ENCODE results near the gene STXBP1. TPM values are rescaled to one million over a fixed set of nuclear protein-coding genes. Genes with fewer than 3 reads are reported as not detected.
A peak's percentile ranks its signal among the peaks of the same experiment; 100 is the strongest.

STXBP1 gene
- total RNA-seq, 4 donors from 2014 or later = 3.4 to 36.8 (median 9.2) TPM

DNA sequence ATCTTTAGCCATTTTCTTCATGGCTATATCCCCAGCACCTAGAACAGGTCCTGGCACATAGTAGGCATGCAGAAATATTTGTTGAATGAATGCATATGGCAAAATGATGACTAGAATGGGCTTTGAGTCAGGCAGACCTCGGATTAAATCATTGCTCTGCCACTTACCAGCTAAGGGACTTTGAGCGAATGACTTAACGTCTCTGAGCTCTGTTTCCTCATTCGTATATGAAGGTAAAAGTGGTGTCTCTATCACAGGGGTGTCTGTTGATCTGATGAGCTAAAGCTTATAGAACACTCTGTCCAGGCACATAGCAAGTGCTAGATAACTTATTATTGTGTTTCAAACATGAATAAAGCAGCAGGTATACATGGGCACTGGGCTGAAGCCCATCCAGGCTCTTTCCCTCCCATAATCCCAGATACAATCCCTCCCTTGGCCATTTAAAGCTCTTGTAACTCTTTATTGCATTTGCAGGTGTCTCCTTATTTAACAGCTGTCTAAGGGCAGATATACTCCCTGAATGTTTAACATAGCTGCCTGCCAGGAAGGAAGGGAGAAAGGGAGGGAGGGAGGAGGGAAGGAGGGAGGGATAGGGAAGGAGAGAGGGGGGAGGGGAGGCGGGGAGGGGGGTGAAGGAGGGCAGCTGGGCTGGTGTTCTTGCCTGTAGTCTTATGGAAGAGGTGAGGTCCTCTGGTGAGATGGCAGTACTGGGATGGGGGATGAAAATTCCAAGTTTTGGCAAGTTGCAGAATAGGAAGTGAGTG, 23.2 kb upstream of the STXBP1 start:
- Histone ChIP-seq H3K36me3 (no peaks in the 10 kb centered on the region), H3K27me3 (no peaks in the 10 kb centered on the region), H3K27ac (no peak overlapping the region), H3K4me3 (no peak overlapping the region), H3K9me3 (no peaks in the 10 kb centered on the region), H3K4me1 (no peaks in the 10 kb centered on the region)
- no peak for ATAC-seq
- intact Hi-C loops (cut with DNase I; ENCODE audit: low total_unique reads) = loop anchor here (5.0 kb wide), 1 partner anchor 288 kb away; the partner anchor contains the start of gene AK1
- in situ Hi-C loops (cut with MboI; ENCODE audit: low sequenced_read_pairs in 4 of 4) = loop anchor here (5.0 kb wide), 3 partner anchors 77 to 143 kb away; no protein-coding TSS in a partner anchor
- no peak for TF ChIP-seq POLR2A (IDR thresholded peaks at IDR 0.05)
- TF ChIP-seq, protein P1, sequence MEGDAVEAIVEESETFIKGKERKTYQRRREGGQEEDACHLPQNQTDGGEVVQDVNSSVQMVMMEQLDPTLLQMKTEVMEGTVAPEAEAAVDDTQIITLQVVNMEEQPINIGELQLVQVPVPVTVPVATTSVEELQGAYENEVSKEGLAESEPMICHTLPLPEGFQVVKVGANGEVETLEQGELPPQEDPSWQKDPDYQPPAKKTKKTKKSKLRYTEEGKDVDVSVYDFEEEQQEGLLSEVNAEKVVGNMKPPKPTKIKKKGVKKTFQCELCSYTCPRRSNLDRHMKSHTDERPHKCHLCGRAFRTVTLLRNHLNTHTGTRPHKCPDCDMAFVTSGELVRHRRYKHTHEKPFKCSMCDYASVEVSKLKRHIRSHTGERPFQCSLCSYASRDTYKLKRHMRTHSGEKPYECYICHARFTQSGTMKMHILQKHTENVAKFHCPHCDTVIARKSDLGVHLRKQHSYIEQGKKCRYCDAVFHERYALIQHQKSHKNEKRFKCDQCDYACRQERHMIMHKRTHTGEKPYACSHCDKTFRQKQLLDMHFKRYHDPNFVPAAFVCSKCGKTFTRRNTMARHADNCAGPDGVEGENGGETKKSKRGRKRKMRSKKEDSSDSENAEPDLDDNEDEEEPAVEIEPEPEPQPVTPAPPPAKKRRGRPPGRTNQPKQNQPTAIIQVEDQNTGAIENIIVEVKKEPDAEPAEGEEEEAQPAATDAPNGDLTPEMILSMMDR (IDR thresholded peaks at IDR 0.05 in 4 of 5, conservative IDR thresholded peaks at IDR 0.05 in 1 of 5) = no peak
- no peak for DNase-seq

DNA sequence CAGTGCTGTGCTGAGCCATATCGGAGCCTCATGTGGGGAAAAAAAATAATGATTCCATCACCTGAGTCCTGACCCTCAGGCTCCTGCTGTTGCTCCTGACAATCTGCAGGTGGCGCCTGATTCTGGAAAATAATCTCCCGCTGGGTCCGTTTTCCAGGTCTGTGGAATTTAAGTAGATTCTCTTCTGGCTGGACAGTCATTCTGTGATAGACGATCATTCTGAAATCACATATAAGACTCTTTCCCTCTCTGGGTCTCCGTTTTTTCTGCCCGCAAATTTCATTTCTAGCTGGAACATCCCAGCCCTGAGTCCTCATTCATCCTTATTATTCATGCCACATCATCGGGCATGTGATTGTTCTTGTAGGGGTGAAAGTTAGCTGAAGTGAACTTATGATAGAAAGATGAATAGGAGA, 22.1 kb upstream of the STXBP1 start:
- H3K4me3 ChIP-seq = no peak overlapping the region
- TF ChIP-seq, protein P1 (IDR thresholded peaks at IDR 0.05 in 4 of 5, conservative IDR thresholded peaks at IDR 0.05 in 1 of 5) = peak; percentile 87 to 97 (median 90)
- TF ChIP-seq POLR2A (IDR thresholded peaks at IDR 0.05) = no peak
- no peaks in the 10 kb centered on the region for H3K9me3 ChIP-seq
- DNase-seq (peak; percentile 57 to 62), ATAC-seq (peak; percentile 81 to 82)
- no peaks in the 10 kb centered on the region for H3K36me3 ChIP-seq
- in situ Hi-C loops (cut with MboI; ENCODE audit: low sequenced_read_pairs in 4 of 4) = loop anchor here (5.0 to 10.0 kb wide), 7 partner anchors 78 to 335 kb away; partner anchors contain the start of gene TOR2A (in 2 of the 4)
- H3K4me1 ChIP-seq = no peaks in the 10 kb centered on the region
- no peak overlapping the region for H3K27ac ChIP-seq
- H3K27me3 ChIP-seq = no peaks in the 10 kb centered on the region
- intact Hi-C loops (cut with DNase I; ENCODE audit: low total_unique reads) = loop anchor here (1.0 to 5.0 kb wide), 5 partner anchors 17 to 331 kb away; partner anchors contain the start of gene AK1

DNA sequence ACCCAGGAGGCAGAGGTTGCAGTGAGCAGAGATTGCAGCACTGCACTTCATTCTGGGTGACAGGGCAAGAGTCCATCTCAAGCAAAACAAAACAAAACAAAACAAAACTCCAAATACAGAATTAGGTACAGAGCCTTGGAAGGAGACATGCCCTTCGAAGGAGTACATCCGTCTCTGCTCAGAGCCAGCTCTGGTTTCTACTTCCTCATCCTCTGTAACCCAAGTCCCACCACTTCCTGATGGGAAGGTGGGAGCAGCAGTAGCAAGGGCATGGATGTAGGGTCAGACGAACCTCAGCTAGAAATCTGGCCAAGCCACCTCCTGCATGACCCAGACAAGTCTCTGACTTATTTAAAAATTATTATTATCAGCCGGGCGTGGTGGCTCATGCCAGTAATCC, 16.5 kb upstream of the STXBP1 start:
- TF ChIP-seq, protein P1 (IDR thresholded peaks at IDR 0.05 in 4 of 5, conservative IDR thresholded peaks at IDR 0.05 in 1 of 5) = no peak
- TF ChIP-seq POLR2A (IDR thresholded peaks at IDR 0.05) = no peak
- no peaks in the 10 kb centered on the region for H3K4me1 ChIP-seq

DNA sequence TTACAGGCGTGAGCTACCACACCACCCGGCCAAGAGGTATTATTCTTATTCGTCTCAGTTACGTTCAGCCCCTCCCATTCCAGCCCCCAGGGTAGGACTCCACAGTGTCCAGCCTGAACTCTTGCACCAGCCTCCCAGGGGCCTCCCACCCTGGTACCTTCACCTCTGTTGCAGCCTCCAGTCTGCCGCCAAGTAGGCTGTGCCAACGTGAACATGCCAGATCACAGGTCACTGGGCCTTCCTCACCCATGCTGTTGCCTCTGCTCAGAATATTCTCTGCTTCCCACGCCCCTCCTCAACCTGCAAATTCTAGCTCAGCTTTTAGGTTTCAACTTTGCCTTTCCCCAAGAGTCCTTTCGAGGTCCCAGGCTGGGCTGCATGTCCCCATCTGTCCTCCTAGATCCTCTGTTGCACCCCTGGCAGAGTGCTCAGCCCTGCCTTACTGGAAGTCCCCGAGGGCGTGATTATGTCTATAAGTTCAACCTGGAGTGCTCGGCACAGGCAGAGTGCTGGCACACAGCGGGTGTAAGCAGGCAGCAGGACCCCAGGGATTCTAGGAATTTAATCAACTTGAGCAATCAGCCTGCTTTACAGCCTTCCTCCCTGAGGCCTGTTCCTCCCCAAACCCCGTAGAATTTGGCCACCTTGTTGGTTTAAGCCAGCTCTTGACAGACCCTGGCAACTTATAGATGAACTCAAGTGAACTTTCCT, 13.1 kb upstream of the STXBP1 start:
- H3K4me3 ChIP-seq = no peak overlapping the region
- TF ChIP-seq, protein P1 (IDR thresholded peaks at IDR 0.05 in 4 of 5, conservative IDR thresholded peaks at IDR 0.05 in 1 of 5) = no peak
- TF ChIP-seq POLR2A (IDR thresholded peaks at IDR 0.05) = no peak
- H3K36me3 ChIP-seq = no peaks in the 10 kb centered on the region
- H3K4me1 ChIP-seq = no peaks in the 10 kb centered on the region
- ATAC-seq = no peak
- in situ Hi-C loops (cut with MboI; ENCODE audit: low sequenced_read_pairs in 4 of 4) = loop anchor here in 2 of 4 donors (10.0 kb wide), 2 partner anchors 136 to 326 kb away; partner anchors contain the start of gene TOR2A (in 1 of the 2)
- no peaks in the 10 kb centered on the region for H3K27me3 ChIP-seq
- H3K9me3 ChIP-seq = no peaks in the 10 kb centered on the region
- intact Hi-C loops (cut with DNase I; ENCODE audit: low total_unique reads) = no loop called here
- H3K27ac ChIP-seq = no peak overlapping the region
- DNase-seq = no peak

More for the DNA sequence above, 16.5 kb upstream of the STXBP1 start:
- H3K36me3 ChIP-seq = no peaks in the 10 kb centered on the region
- H3K27me3 ChIP-seq = no peaks in the 10 kb centered on the region
- intact Hi-C loops (cut with DNase I; ENCODE audit: low total_unique reads) (no loop called here), in situ Hi-C loops (cut with MboI; ENCODE audit: low sequenced_read_pairs in 4 of 4) (loop anchor here in 2 of 4 donors (10.0 kb wide), 2 partner anchors 139 to 329 kb away; partner anchors contain the start of gene TOR2A (in 1 of the 2))
- H3K9me3 ChIP-seq = no peaks in the 10 kb centered on the region
- H3K27ac ChIP-seq = no peak overlapping the region
- DNase-seq = no peak
- H3K4me3 ChIP-seq = no peak overlapping the region
- ATAC-seq = no peak

Data from gastrocnemius medialis (tissue), 4 donors.